Measurements from ENCODE around the gene GGT7. TPM values are rescaled to one million over a fixed set of nuclear protein-coding genes. Genes with fewer than 3 reads are reported as not detected.

Gene GGT7
- polyA plus RNA-seq, 1 donor from 2014 or later = 42.9 TPM

- H4K20me1 ChIP-seq (ENCODE audit: insufficient read depth) = no peaks in the 10 kb centered on the region
- no peak overlapping the region for H3K4me3 ChIP-seq (ENCODE audit: low read length)
- no peaks in the 10 kb centered on the region for H3K9me3 ChIP-seq (ENCODE audit: low read length)
- H3K4me2 ChIP-seq (ENCODE audit: low read length) = no peak overlapping the region
- TF ChIP-seq SMC3 (conservative IDR thresholded peaks at IDR 0.05; ENCODE audit: poor library complexity) (no peak), POLR2AphosphoS5 (IDR thresholded peaks at IDR 0.05) (no peak), EP300 (conservative IDR thresholded peaks at IDR 0.05; ENCODE audit: poor library complexity, severe bottlenecking) (no peak)
- no peaks in the 10 kb centered on the region for H3K27me3 ChIP-seq (ENCODE audit: insufficient read depth, low read depth, low read length)
- no peaks in the 10 kb centered on the region for H3K79me2 ChIP-seq (replicated peaks; ENCODE audit: insufficient read depth, low read length)
- H3K36me3 ChIP-seq (ENCODE audit: insufficient read depth, low read length) = peaks cover 6% of the 10 kb centered on the region
- H3F3A ChIP-seq (ENCODE audit: insufficient read depth, low read length, poor library complexity, severe bottlenecking) = no peaks in the 10 kb centered on the region
- no peaks in the 10 kb centered on the region for H3K9me2 ChIP-seq (ENCODE audit: insufficient read depth, low read length)
- H3K9ac ChIP-seq (ENCODE audit: low read length) = no peak overlapping the region
- H3K27ac ChIP-seq (ENCODE audit: low read length) = no peak overlapping the region
- no peak overlapping the region for H2AFZ ChIP-seq (ENCODE audit: low read depth, low read length)
These were observed 11.1 kb downstream of the GGT7 start for GRCh38 chr20:34861386-34862084.

DNA sequence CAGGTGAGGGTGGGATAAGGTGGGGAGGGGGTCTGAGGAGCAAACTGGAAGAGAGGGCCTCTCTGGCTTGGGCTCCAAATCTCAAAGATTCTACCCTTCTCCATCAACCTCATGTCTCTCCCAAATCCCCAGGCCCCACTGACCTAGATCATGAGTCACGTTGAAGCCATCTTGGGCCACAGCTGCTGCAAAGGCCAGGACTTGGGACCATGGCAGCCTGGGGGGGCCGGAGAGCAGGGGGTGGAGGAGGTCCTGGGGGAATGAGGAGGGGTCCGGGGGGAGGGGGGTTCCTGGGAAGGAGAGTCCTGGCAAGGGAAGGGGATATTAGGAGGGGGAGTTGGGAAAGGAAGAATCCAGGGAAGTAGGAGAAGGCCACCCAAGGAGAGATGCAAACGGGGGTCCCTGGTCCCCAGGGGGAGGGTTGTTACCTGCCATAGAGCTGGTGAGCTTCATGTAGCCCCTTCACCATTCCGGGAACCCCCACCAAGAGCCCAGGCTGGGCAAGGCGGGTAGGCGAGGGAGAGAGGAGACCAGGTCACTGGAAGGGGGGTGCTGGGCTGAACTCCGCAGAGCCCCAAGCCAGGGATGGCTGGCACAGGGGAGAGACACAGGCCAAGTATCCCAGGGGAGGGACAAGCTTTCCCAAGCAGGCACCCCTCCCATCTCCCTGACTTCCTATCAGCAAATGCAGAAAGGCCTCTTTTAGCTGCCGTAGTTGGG lies 12.7 kb downstream of the GGT7 start:
- Histone ChIP-seq H4K20me1 (ENCODE audit: insufficient read depth) (no peaks in the 10 kb centered on the region), H3K9me2 (ENCODE audit: insufficient read depth, low read length) (no peaks in the 10 kb centered on the region), H3K4me2 (ENCODE audit: low read length) (no peak overlapping the region), H3K27me3 (ENCODE audit: insufficient read depth, low read depth, low read length) (no peaks in the 10 kb centered on the region), H3K36me3 (ENCODE audit: insufficient read depth, low read length) (peaks cover 10% of the 10 kb centered on the region), H3K4me3 (ENCODE audit: low read length) (no peak overlapping the region), H2AFZ (ENCODE audit: low read depth, low read length) (no peak overlapping the region), H3K9me3 (ENCODE audit: low read length) (no peaks in the 10 kb centered on the region), H3K27ac (ENCODE audit: low read length) (no peak overlapping the region), H3K79me2 (replicated peaks; ENCODE audit: insufficient read depth, low read length) (no peaks in the 10 kb centered on the region), H3F3A (ENCODE audit: insufficient read depth, low read length, poor library complexity, severe bottlenecking) (no peaks in the 10 kb centered on the region), H3K9ac (ENCODE audit: low read length) (no peak overlapping the region)
- no peak for TF ChIP-seq EZH2 (IDR thresholded peaks at IDR 0.05; ENCODE audit: borderline replicate concordance, insufficient read depth, low read length, poor library complexity, severe bottlenecking)
- TF ChIP-seq POLR2AphosphoS5 (IDR thresholded peaks at IDR 0.05) = no peak
- TF ChIP-seq SMC3 (conservative IDR thresholded peaks at IDR 0.05; ENCODE audit: poor library complexity) = no peak
- TF ChIP-seq EP300 (conservative IDR thresholded peaks at IDR 0.05; ENCODE audit: poor library complexity, severe bottlenecking) = no peak
- no peak for TF ChIP-seq TAF1 (IDR thresholded peaks at IDR 0.05; ENCODE audit: low read depth)
- no peak for TF ChIP-seq CTCF (IDR thresholded peaks at IDR 0.05; ENCODE audit: poor library complexity, severe bottlenecking)
- no peak for TF ChIP-seq REST (IDR thresholded peaks at IDR 0.05; ENCODE audit: borderline replicate concordance)
- TF ChIP-seq MXI1 (conservative IDR thresholded peaks at IDR 0.05; ENCODE audit: poor library complexity, severe bottlenecking) = no peak
- TF ChIP-seq RAD21 (conservative IDR thresholded peaks at IDR 0.05) = no peak
